ENCODE data around the gene CSNK1G1.

- TF ChIP-seq EZH2 (IDR thresholded peaks at IDR 0.05; ENCODE audit: insufficient read depth, low read length), result no peak
- TF ChIP-seq CTCF (IDR thresholded peaks at IDR 0.05; ENCODE audit: insufficient read depth, low read depth, low read length), result no peak
These were observed 132.1 kb downstream of the CSNK1G1 start for GRCh38 chr15:64223882-64224281.
